SU-DHL-6 (cell line): ENCODE measurements around the gene RNF126.
"Not testable (repeated sequence)": the region's sequence is repeated elsewhere in the genome, so short reads cannot be mapped to it uniquely, and the experiment has no call there.

Experiments
- EZH2phosphoT487 ChIP-seq: fragments of 200-600 bp; sonication (generic), shearing (Covaris generic); conservative IDR thresholded peaks from 2 replicates; pipeline ENCODE4 v1.6.1; 2018; ENCODE audit warnings: mild to moderate bottlenecking, antibody characterized with exemption, low read length, moderate library complexity, mixed read lengths
- TF ChIP-seq, protein P1 (sequence below): fragments of 200-600 bp; sonication (generic); IDR thresholded peaks from one replicate; pipeline ENCODE4 v1.5.1; 2017; ENCODE audit warnings: antibody characterized with exemption, mild to moderate bottlenecking, low read length, moderate library complexity; ENCODE audit not compliant: insufficient read depth, poor library complexity, severe bottlenecking

GRCh38 chr19:605061-605971, 57.7 kb downstream of the RNF126 start:
- TF ChIP-seq, protein P1, sequence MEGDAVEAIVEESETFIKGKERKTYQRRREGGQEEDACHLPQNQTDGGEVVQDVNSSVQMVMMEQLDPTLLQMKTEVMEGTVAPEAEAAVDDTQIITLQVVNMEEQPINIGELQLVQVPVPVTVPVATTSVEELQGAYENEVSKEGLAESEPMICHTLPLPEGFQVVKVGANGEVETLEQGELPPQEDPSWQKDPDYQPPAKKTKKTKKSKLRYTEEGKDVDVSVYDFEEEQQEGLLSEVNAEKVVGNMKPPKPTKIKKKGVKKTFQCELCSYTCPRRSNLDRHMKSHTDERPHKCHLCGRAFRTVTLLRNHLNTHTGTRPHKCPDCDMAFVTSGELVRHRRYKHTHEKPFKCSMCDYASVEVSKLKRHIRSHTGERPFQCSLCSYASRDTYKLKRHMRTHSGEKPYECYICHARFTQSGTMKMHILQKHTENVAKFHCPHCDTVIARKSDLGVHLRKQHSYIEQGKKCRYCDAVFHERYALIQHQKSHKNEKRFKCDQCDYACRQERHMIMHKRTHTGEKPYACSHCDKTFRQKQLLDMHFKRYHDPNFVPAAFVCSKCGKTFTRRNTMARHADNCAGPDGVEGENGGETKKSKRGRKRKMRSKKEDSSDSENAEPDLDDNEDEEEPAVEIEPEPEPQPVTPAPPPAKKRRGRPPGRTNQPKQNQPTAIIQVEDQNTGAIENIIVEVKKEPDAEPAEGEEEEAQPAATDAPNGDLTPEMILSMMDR, result peak; percentile 86
- TF ChIP-seq EZH2phosphoT487, result not testable (repeated sequence)
